Central memory CD4-positive, alpha-beta T cell (primary cell): Measurements from ENCODE around the gene PHF21B.
"Not testable (repeated sequence)": the region's sequence is repeated elsewhere in the genome, so short reads cannot be mapped to it uniquely, and the experiment has no call there.

ENCODE experiments used
- DNase-seq: peaks from one replicate; pipeline ENCODE4 v3.0.0; 2022
- total RNA-seq, 3 experiments: gene quantifications; one replicate each; lab custom pipeline; 2026; lab: John Stamatoyannopoulos, UW

Gene PHF21B
- 0 to 0.18 (median 0) reads per million in 3 experiments for total RNA-seq

- no peak for DNase-seq
Measured at GRCh38 chr22:45009606-45010531, at the start of gene PHF21B. TSS of gene PHF21B (minus strand) at chr22:45010005. CDS start at chr22:45009549, 456 bp downstream.

DNA sequence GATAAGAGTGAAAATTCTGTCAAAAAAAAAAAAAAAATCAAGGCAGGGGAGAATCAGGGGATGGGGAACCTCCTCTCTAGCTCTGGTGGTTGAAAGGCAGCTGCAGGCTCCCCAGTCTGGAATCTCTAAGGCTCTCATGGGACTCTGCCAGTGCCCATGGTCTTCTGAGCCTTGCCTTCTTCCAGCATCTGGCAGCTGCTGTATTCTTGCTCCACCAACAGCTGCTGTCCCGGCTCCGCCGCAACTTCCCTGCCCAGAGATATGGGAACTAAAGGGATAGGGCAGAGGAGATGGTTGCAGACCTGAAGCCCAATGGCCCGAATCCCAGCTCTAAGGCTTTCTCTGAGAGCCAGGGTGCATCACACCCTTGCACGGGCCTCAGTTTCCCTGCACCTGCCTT, 49.5 kb upstream of the PHF21B start:
- no peak for DNase-seq

DNA sequence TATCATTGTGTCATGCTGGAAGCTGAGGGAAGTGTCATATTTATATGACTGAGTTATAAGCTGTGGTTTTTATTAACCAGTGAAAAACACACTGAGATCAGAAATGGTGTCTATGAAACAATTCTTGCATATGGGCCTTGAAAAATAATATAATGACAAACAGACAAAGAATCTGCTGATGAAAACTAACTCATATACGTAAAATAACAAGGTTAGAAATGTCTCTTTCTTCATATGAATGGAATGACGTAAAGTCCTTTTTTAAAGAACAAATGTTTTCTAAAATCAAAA, 48.8 kb upstream of the PHF21B start:
- no peak for DNase-seq

- DNase-seq = no peak
Measured at GRCh38 chr22:45055936-45056335, 46.1 kb upstream of the PHF21B start.

DNA sequence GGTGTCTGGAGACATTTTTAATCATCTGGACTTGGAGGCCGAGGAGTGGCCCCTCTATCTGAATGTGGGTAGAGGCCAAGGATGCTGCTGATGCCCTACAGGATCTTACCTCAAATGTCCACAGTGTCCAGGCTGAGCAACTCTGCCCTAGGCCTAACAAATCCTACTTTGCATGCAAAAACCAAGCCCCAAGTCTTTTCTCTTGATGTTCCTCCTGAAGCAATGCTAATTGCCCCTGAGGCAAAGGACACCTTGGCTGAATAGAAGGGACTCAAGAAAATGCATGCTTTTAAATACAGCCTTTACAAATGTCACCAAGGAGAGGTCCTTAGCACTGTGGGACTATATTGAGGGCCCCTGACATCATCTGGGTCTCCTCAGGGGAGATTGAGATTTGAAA, 43.8 kb upstream of the PHF21B start:
- DNase-seq = no peak

- no peak for DNase-seq
Measured at GRCh38 chr22:45053094-45053493, 43.3 kb upstream of the PHF21B start.

- DNase-seq = not testable (repeated sequence)
Measured at GRCh38 chr22:45052665-45053064, 42.9 kb upstream of the PHF21B start.

DNA sequence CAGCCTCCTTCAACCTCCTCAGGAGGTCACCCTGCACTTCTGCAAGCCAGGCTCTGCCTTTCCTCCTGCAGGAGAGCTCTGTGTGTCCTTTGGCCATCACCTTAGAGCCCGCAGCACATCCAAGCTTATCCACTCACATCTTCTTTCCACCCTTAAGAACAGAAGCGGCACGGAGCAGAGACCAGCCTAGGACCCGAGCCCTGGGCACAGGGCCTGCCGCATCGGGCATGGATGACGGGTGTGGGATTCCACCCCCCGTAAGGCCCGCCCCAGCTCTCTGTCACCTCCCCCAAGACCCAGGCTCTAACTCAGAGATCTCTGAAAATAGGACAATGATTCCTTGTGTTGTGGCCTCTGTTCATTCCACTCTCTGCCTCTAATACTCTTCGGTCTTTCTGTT, 42.1 kb upstream of the PHF21B start:
- no peak for DNase-seq

DNA sequence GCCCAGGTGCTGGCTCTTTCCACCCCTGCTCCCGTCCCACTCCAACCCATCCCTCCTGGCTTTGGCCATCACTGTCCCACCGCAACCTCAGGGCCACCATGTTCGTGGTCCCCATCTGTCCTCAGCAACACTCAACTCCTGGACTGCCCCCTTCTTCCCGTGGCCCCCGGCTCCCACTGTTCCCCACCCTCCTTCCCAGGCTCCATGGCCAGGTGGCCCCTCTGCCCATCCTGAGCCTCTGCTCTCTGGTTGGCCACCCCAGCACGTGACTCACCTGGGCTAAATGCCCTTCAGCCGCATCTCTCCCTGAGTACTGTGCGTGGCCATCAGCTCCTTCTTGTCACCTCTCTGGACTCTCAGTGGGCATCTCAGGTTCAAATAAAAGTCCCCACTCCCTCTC, 41.6 kb upstream of the PHF21B start:
- DNase-seq = no peak

DNA sequence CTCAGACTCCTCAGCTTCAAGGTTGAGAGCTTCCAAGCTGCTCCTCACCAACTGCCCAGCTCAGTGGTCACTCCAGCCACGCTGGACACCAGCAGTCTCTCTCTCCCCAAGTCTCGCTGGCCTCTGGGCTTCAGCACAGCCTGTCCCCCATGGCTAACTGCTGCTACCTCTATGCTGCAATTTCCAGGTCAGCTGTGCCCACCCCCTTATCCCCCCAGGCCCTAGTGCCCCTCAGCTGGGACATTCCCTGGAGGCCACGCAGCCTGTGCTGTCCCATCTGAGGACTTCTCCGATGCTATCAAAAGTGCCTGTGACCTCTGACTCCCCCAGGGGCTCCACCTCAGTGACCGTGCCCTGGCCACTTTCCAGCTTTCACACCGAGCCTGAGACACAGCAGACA, 37.5 kb upstream of the PHF21B start:
- no peak for DNase-seq

DNA sequence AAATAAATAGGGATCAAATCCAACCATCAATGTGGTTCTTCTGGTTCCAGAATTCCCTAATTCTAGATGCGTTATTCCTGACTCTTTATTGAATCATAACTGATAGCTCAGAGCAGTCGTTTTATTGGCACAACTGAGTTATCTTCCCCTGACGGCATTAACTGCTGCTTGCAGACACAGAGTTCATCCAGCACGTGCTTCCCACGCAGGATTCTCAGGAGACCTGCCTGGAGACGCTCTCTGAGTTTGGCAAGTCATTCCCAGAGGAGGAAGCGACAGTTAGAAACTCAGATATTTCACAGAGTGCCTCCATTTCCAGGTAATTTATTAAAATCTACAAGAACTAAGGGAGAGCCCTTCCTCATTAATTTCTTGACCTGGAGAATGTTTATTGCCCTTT, 35.4 kb upstream of the PHF21B start:
- no peak for DNase-seq

- no peak for DNase-seq
Measured at GRCh38 chr22:45042263-45042662, 32.5 kb upstream of the PHF21B start.

DNA sequence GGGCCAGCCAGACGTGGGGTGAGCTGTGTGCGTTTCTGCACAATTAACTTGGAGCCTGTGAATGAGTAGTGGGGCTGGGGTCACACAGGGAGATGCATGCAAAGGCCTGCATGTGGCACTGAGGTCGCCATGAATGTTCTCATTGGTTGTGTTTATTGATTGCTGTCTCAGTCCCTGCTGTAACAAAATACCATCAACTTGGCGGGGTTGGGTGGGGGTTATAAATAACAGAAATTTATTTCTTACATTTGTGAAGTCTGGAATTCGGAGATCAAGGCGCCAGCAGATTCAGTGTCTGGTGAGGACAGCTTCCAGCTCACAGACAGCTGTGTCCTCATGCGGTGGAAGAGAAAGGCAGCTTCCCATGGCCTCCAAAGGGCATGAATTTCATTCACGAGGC, 29.3 kb upstream of the PHF21B start:
- no peak for DNase-seq

DNA sequence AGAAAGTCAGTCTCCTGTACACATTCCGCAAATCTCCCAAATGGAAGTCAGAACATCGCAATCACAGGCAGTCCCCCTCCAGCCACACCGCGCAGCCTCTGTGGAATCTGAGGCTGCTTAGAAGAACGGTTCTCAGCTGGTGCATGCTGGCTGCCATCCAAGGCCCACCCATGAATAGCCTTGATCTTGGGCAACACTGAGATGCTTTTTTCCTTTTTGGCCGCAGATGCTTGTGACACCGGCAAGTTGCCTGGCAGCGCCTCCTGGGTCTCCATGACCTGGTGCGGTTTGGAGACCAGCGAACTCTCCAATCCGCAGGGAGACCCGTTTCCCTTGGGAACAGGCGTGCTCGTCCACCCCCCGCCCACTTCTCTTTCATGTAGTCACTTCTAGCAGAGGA, 26.3 kb upstream of the PHF21B start:
- no peak for DNase-seq

GRCh38 chr22:45034821-45035220, 25.0 kb upstream of the PHF21B start:
- no peak for DNase-seq

- DNase-seq = no peak
Measured at GRCh38 chr22:45034156-45034555, 24.4 kb upstream of the PHF21B start.

GRCh38 chr22:45033136-45033535, 23.3 kb upstream of the PHF21B start:
- no peak for DNase-seq

DNA sequence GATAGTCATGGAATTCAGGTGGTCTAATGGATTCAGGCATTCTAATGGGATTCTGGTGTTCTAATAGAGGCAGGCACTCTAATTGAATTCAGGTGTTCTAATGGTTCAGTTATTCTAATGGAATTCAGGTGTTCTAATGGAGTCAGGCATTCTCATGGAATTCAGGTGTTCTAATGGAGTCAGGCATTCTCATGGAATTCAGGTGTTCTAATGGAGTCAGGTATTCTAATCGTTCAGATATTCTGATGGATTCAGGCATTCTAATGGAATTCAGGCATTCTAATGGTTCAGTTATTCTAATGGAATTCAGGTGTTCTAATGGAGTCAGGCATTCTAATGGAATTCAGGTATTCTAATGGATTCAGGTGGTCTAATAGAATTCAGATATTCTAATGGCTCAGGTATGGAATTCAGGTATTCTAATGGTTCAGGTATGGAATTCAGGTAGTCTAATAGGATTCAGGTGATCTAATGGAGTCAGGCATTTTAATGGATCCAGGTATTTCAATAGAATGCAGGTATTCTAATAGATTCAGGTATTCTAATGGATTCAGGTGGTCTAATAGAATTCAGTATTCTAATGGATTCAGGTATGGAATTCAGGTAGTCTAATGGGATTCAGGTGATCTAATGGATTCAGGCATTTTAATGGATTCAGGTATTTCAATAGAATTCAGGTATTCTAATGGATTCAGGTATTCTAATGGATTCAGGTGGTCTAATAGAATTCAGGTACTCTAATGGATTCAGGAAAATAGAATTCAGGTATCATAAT, 22.0 kb upstream of the PHF21B start:
- DNase-seq = no peak

DNA sequence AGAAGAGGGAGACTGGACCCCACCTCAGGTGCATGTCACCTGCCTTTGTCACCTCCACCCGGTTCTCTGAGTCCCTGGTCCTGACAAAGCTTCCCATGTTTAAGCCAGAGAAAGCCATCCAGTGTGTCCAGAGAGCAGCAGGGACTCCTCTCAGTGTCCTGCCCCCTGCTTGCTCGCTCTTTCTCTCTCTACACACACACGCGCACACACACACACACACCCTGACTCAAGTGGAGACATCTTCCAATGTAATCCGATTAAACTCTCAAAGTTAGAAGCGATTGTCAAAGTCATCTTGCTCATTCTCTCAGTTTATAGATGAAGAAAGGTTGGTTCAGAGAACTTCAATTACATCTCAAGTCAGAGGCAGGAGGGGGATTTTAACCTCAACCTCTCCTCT, 19.7 kb upstream of the PHF21B start:
- no peak for DNase-seq

- DNase-seq = no peak
Measured at GRCh38 chr22:45026511-45026910, 16.7 kb upstream of the PHF21B start.

DNA sequence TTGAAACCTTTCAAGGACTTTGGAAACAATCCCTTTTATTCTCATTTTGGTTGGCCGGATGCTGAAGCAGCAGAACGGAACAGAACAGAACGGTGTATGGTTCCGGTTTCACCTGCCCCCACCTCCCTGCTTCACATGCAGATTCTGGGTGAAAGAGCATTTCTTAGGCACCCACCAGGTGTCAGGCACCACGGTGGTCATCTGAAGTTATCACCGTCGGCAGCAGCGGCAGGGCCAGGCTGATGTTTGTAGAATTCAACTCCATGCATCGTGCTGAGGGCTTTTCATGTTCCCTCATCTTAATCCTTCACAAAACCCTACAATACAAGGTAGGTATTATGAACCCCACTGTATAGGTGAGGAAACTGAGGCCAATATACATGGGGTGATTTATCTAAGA, 13.6 kb upstream of the PHF21B start:
- no peak for DNase-seq

DNA sequence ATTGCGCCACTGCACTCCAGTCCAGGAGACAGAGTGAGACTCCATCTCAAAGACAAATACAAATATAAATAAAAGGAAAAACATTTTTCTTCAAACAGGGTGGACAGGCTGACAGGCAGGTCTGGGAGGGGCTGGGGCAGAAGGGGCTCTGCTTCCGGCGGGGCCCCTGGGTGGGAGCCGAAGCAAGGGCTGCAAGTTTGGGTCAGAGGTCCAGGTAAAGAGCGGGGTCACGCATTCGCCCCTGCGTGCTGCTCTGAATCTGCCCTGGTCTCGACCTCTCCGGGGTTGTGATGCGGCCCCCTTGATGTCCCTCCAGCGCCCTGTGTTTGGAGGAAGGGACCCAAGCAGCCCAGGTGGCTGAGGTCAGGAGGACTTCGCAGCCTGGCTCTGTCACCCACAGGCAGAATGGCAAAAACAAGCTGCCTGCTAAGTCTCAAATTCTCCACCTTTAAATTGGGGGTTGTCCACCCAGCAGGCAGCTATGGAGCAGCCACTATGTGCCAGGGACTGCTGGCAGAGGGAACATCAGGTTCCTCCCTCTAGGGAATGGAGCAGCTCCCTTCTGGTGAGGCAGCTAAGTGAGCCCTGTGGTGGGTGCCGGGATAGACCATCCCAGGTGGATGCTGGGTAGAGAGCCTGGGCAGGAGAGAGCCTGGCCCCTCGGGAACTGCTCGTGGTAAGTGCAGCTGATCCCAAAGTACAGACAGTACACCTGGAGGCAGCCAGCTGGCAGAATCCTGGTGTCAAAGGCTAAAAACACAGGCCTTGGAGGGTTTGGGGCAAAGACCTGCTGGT, 10.3 kb upstream of the PHF21B start:
- DNase-seq = no peak

DNA sequence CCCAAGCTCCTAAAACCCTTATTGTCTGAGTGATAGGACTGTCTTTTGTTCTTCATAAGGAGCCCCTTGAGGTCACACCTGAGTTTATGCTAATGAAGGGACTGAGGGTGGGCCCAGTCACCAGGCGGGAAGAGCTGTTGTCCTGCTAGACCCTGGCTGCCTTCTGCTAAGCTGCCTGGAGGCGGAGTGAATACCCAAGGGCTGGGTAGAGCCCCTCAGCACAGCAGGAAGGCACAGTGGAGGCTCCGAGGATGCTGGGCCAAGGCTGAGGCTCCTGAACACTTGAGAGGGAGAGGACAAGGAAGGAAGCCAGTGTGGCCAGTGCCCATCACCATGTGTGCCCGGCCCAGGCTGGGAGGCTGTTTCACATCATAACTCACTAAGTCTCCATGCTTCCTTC, 4.8 kb upstream of the PHF21B start:
- no peak for DNase-seq
